Liver (tissue), 9 donors: ENCODE measurements around the gene SV2B. TPM values are rescaled to one million over a fixed set of nuclear protein-coding genes. Genes with fewer than 3 reads are reported as not detected.

Source experiments
- DNase-seq: peaks from one replicate; pipeline ENCODE4 v3.0.0-alpha.2; 2017; ENCODE audit warnings: low spot score
- H3K27ac ChIP-seq, 2 donors: one replicate each; pipeline ENCODE4 v1.7.0; 2013; ENCODE audit warnings: inconsistent platforms in 2 of 2, low read length in 2 of 2, control low read depth in 1 of 2, low read depth in 1 of 2, mild to moderate bottlenecking in 1 of 2
- H3K27me3 ChIP-seq, 4 donors: one replicate each; pipeline versions ENCODE4 v1.6.1 to v1.7.0; 2013; ENCODE audit warnings: low read length in 3 of 4, inconsistent platforms in 1 of 4, mild to moderate bottlenecking in 1 of 4, moderate library complexity in 1 of 4; ENCODE audit not compliant: control insufficient read depth in 4 of 4, insufficient read depth in 4 of 4
- H3K36me3 ChIP-seq, 4 donors: one replicate each; pipeline versions ENCODE4 v1.6.1 to v1.7.0; 2013; ENCODE audit warnings: low read length in 3 of 4, mild to moderate bottlenecking in 3 of 4, low read depth in 1 of 4, moderate library complexity in 1 of 4; ENCODE audit not compliant: control insufficient read depth in 4 of 4, insufficient read depth in 3 of 4
- H3K4me1 ChIP-seq, 4 donors: one replicate each; pipeline versions ENCODE4 v1.6.1 to v1.7.0; 2013; ENCODE audit warnings: low read length in 3 of 4, mild to moderate bottlenecking in 3 of 4, moderate library complexity in 1 of 4; ENCODE audit not compliant: control insufficient read depth in 4 of 4, insufficient read depth in 4 of 4
- H3K4me3 ChIP-seq, 3 donors: one replicate each; pipeline versions ENCODE4 v1.6.1 to v1.7.0; 2013; ENCODE audit warnings: low read length in 3 of 3, control low read depth in 1 of 3, low read depth in 1 of 3, mild to moderate bottlenecking in 1 of 3
- H3K9ac ChIP-seq, 2 donors: one replicate each; pipeline ENCODE4 v1.7.0; 2013; ENCODE audit warnings: low read length in 2 of 2, mild to moderate bottlenecking in 2 of 2, moderate library complexity in 2 of 2, control low read depth in 1 of 2, low read depth in 1 of 2
- H3K9me3 ChIP-seq, 4 donors: one replicate each; pipeline versions ENCODE4 v1.6.1 to v1.7.0; 2013; ENCODE audit warnings: low read length in 3 of 4; ENCODE audit not compliant: control insufficient read depth in 4 of 4
- ATF3 ChIP-seq: IDR thresholded peaks from 2 replicates; pipeline ENCODE4 v1.6.1; 2016; ENCODE audit warnings: antibody characterized with exemption
- CTCF ChIP-seq: fragments of 150-350 bp; IDR thresholded peaks from 2 replicates; pipeline ENCODE4 v1.5.1; 2017; ENCODE audit warnings: improper control_type of control experiment, low read depth, low read length; ENCODE audit not compliant: missing input control
- EGR1 ChIP-seq, 2 donors: IDR thresholded peaks; 2 replicates each; pipeline ENCODE4 v1.6.1; 2016 to 2018; ENCODE audit warnings: antibody characterized with exemption in 2 of 2, low read depth in 2 of 2
- FOXA1 ChIP-seq: IDR thresholded peaks from 2 replicates; pipeline ENCODE4 v1.6.1; 2016; ENCODE audit warnings: antibody characterized with exemption
- FOXA2 ChIP-seq: IDR thresholded peaks from 2 replicates; pipeline ENCODE4 v1.6.1; 2016; ENCODE audit warnings: antibody characterized with exemption
- HNF4A ChIP-seq, 2 donors: conservative IDR thresholded peaks; 2 replicates each; pipeline ENCODE4 v1.6.1; 2016; ENCODE audit warnings: antibody characterized with exemption in 2 of 2, mild to moderate bottlenecking in 2 of 2
- HNF4G ChIP-seq: IDR thresholded peaks from 2 replicates; pipeline ENCODE4 v1.6.1; 2016; ENCODE audit warnings: antibody characterized with exemption
- MAX ChIP-seq: IDR thresholded peaks from 2 replicates; pipeline ENCODE4 v1.6.1; 2016; ENCODE audit warnings: antibody characterized with exemption
- NR2F2 ChIP-seq: IDR thresholded peaks from 2 replicates; pipeline ENCODE4 v1.6.1; 2016; ENCODE audit warnings: antibody characterized with exemption
- RXRA ChIP-seq, 2 donors: IDR thresholded peaks; 2 replicates each; pipeline ENCODE4 v1.6.1; 2017 to 2018; ENCODE audit warnings: antibody characterized with exemption in 2 of 2, mild to moderate bottlenecking in 1 of 2
- WGBS: extraction: QIAGEN DNeasy Blood & Tissue Kit; methylation state at CpG from one replicate; pipeline ENCODE4 v1.1.7; 2013; 5-methylcytosine and 5-hydroxymethylcytosine counted together
- polyA plus RNA-seq, 2 donors: library from polyadenylated mRNA; stranded (reverse) in 1 of 2; unstranded in 1 of 2; fragments of 200-250 nt in 1 of 2; fragments of >200 nt in 1 of 2; fragmentation: Nextera tagmentation in 1 of 2; extraction: Ambion mirVana in 1 of 2; gene quantifications; one replicate each; pipeline versions ENCODE4 v1.2.1 to v1.2.3, GENCODE V29; 2013 to 2015
- total RNA-seq, 2 donors: library from RNA; depleted of rRNA; stranded (reverse); fragments of >200 nt; gene quantifications; one replicate each; pipeline ENCODE4 v1.2.3, GENCODE V29; 2014
- TF ChIP-seq, protein P1 (sequence below): IDR thresholded peaks from 2 replicates; pipeline ENCODE4 v1.6.1; 2016; ENCODE audit warnings: antibody characterized with exemption, mild to moderate bottlenecking
- donor health status: healthy.
- donor health status: healthy.
- donor health status: healthy.
- donor health status: healthy.
- donor health status: healthy.

The SV2B gene
- total and polyA plus RNA-seq, 4 donors: 0.08 to 0.16 (median 0.09) TPM; not detected in 1

GRCh38 chr15:91192285-91192684, 92.2 kb downstream of the SV2B start (continued):
- no peak for TF ChIP-seq FOXA1

DNA sequence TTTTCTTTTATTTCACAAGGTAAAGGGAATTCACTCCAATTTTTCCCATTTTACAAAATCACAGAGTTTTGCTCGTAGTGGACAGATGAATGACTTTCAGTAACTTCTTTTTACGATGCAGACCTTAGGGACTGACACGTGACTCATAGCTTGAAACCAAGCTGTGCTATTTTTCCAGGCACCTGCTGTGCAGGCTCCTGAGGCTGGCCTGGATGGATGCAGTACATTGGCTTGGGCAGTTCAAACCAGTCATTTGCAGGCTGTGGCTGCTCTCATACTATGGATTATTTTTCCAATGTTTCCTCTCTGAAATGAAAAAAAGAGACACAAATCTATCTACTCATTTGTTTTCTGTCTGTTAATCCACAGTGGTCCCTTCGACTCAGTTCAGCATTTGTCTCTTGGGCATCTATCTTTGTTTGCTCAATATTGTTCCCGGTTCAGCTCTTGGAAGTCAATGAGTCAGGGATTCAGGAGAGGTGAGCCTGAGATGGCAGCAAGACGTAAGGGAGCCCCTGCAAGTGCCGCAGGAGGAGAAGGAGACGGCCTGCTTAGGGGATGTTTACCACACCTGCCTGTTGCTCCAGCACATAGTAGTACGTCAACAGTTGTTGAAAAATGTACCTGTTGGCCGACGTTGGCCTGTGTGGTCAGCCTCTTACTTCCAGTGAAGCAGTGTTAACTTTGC, 92.8 kb downstream of the SV2B start:
- 78% methylated on average over 11 of the region's 11 CpGs for WGBS
- H3K9me3 ChIP-seq: peaks cover 0 to 3% (median 0%) of the 10 kb centered on the region in 4 donors
- TF ChIP-seq MAX (no peak), FOXA2 (no peak), RXRA (IDR thresholded peaks at IDR 0.05) (no peak), NR2F2 (no peak)
- no peaks in the 10 kb centered on the region for H3K27me3 ChIP-seq
- no peaks in the 10 kb centered on the region for H3K36me3 ChIP-seq
- H3K9ac ChIP-seq: no peak overlapping the region
- H3K4me1 ChIP-seq: no peaks in the 10 kb centered on the region
- no peak overlapping the region for H3K4me3 ChIP-seq
- H3K27ac ChIP-seq: no peak overlapping the region
- DNase-seq: no peak

GRCh38 chr15:91193378-91193720, 93.3 kb downstream of the SV2B start:
- no peak overlapping the region for H3K9ac ChIP-seq
- WGBS: 41% methylated on average over 2 of the region's 2 CpGs
- H3K4me3 ChIP-seq: no peak overlapping the region
- peaks cover 0 to 3% (median 0%) of the 10 kb centered on the region in 4 donors for H3K9me3 ChIP-seq
- TF ChIP-seq CTCF (no peak), HNF4G (no peak), EGR1 (IDR thresholded peaks at IDR 0.05; ENCODE audit: low read depth in 2 of 2) (no peak), ATF3 (no peak), HNF4A (conservative IDR thresholded peaks at IDR 0.05) (no peak), RXRA (IDR thresholded peaks at IDR 0.05) (no peak), NR2F2 (no peak)
- TF ChIP-seq, protein P1, sequence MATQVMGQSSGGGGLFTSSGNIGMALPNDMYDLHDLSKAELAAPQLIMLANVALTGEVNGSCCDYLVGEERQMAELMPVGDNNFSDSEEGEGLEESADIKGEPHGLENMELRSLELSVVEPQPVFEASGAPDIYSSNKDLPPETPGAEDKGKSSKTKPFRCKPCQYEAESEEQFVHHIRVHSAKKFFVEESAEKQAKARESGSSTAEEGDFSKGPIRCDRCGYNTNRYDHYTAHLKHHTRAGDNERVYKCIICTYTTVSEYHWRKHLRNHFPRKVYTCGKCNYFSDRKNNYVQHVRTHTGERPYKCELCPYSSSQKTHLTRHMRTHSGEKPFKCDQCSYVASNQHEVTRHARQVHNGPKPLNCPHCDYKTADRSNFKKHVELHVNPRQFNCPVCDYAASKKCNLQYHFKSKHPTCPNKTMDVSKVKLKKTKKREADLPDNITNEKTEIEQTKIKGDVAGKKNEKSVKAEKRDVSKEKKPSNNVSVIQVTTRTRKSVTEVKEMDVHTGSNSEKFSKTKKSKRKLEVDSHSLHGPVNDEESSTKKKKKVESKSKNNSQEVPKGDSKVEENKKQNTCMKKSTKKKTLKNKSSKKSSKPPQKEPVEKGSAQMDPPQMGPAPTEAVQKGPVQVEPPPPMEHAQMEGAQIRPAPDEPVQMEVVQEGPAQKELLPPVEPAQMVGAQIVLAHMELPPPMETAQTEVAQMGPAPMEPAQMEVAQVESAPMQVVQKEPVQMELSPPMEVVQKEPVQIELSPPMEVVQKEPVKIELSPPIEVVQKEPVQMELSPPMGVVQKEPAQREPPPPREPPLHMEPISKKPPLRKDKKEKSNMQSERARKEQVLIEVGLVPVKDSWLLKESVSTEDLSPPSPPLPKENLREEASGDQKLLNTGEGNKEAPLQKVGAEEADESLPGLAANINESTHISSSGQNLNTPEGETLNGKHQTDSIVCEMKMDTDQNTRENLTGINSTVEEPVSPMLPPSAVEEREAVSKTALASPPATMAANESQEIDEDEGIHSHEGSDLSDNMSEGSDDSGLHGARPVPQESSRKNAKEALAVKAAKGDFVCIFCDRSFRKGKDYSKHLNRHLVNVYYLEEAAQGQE: no peak
- H3K27ac ChIP-seq: no peak overlapping the region
- H3K36me3 ChIP-seq: no peaks in the 10 kb centered on the region
- H3K27me3 ChIP-seq: no peaks in the 10 kb centered on the region
- no peak for DNase-seq
- no peaks in the 10 kb centered on the region for H3K4me1 ChIP-seq
